IPS-11a (cell line): ENCODE results near the gene WBP2.

Experiments used
- H3K4me3 ChIP-seq: one replicate; pipeline ENCODE4 v1.5.1; 2013; ENCODE audit warnings: low read depth, low read length, control low read depth

WBP2 gene

DNA sequence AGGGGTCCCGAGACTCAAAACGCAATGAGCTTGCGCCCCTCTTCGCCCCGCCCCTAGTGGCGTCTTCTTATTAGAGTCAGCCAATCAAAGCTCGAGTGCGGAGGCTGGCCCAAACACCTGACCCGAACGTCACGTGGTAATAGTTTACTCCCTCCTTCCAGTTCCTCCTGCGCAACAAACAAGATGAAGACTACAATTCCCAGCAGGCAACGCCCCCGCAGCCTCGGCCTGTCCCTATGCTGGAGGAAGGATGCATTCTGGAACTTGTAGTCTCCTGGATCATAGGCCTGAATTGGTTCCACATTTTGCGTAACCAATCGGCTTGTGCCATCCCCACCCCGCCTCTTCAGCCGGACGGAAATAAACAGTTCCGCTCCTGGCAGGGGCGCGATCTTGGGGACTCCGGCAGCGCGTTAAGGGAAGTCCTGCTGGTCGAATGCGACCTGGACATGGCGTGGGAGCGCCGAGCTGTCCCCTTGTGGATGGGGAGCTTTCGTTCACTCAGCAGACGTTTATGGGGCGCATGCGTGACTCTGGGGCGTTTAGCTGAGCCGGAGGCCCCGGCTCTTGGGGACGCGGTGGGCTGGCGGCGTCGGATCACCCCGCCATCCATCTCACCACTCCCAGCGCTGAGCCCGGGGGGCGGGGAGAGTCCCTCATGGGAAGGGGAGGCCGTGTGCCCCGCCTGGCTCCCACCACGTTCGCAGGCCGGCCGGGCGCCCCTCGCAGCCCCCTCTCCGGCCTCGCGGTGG lies at the start of gene WBP2:
Gene WBP2, minus strand, starts transcription at position 26 of the 752 bp plus-strand sequence. CDS start 38 bp downstream, outside the sequence.
- H3K4me3 ChIP-seq: peak within 1 kb of the TSS; percentile 72

DNA sequence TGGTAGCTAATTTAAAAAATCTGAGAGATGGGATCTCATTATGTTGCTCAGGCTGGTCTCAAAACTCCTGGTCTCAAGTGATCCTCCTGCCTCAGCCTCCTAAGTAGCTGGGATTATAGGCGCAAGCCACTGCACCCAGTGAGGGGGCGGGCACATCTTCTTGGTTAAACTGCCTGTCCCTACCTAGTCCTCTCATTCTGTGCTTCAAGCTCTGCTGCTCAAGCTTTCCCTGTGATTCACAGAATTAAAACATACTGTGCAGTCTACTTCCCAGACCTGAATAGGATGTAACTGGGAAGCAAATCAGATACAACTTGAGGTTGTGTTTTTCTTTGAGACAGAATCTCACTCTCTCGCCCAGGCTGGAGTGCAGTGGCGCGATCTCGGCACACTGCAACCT lies 47.3 kb upstream of the WBP2 start:
- no peak overlapping the region for H3K4me3 ChIP-seq

DNA sequence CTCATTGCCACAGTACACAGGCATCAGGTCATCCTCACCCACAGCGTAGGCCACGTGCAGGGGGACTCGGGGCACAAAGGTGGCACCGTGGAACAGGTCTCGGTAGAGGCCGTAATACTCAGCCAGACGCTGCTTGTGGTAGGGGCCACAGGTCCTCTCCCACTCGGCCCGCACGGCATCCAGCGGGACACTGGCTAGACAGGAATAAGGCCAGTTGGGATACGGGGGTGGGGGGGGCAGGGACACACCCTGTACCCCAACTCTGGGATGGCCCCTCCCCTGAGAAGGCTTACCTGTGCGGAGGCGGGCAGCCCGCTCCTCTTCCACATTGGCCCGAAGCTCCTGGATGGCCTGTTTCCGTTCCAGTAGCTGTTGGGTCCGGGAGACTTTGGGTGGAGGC lies 46.6 kb upstream of the WBP2 start:
- no peak overlapping the region for H3K4me3 ChIP-seq

- no peak overlapping the region for H3K4me3 ChIP-seq
These were observed 45.8 kb upstream of the WBP2 start for GRCh38 chr17:75900691-75901533.

GRCh38 chr17:75899767-75900468 lies 44.8 kb upstream of the WBP2 start:
- no peak overlapping the region for H3K4me3 ChIP-seq

GRCh38 chr17:75899353-75899752 lies 44.2 kb upstream of the WBP2 start:
- H3K4me3 ChIP-seq: no peak overlapping the region

- H3K4me3 ChIP-seq: no peak overlapping the region
These were observed 43.7 kb upstream of the WBP2 start for GRCh38 chr17:75898791-75899190.

- H3K4me3 ChIP-seq: no peak overlapping the region
These were observed 42.9 kb upstream of the WBP2 start for GRCh38 chr17:75898065-75898464.

GRCh38 chr17:75897160-75898019 lies 42.3 kb upstream of the WBP2 start:
- peak overlapping the region; percentile 4 for H3K4me3 ChIP-seq

- H3K4me3 ChIP-seq: peak within 1 kb of the TSS; percentile 74
These were observed 41.5 kb upstream of the WBP2 start, which contains the start of gene TRIM65 for GRCh38 chr17:75896415-75897159. TRIM65 (minus strand) TSS chr17:75896951; CDS start chr17:75896937, 14 bp downstream.

DNA sequence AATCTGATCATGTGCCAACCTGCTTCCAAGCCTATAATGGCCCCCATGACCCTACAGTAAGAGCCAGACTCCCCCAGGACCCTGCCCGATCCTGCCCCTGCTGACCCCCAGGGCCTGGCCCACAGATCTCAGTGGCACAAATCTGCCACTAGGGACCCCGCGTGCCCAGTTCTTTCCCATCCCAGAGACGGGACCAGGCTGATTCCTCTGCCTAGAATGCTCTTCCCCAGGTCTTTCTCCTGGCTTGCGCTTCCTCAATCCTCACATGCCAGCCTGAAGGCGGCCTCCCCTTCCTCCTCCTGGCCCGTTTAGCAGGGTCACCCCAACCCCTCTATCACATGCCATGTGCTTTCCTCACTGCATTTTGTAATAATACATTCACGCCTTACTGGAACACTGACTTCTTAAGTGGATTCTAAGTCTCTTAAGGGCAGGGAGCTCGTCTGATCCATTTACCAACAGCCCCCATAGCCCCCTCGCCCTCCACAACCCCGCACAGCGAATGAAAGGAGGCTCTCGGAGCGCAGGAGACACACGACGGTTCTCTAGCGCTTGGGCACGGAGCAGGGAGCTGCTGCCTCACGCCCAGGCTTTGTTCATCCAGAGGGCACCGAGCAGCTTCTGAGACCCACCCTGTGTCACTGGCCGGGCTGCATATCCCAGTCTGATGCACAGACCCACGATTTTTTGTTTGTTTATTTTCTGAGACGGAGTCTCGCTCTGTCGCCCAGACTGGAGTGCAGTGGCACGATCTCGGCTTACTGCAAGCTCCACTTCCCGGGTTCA lies 40.4 kb upstream of the WBP2 start:
- H3K4me3 ChIP-seq: peak overlapping the region; percentile 74

DNA sequence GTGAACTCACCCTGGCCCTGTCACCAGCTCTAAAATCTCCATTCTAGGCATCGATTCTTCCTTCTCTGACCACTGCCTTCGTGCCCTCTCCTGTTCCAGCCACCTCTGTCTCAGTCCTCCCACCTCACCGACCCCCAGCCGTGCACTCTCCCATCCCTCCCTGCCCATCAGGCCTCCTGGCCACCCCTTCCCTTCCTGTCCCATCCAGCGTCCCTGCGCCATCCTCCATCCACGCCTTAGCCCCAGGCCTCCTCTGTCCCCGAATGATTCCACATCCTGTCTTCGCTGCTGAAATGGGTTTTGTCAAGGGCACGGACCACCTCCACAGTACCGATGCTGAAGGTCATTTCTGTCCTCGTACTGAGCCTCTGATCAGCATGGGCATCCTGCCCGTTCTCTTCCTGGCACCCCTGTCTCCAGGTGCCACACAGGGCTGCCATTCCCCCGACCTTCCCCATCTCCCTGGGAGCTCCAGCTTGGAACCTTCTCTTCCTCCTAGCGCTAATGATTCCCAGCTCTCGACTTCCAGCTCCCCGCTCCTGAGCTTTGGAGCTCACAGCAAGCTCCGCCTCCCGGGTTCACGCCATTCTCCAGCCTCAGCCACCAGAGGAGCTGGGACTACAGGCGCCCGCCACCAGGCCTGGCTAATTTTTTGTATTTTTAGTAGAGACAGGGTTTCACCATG lies 39.1 kb upstream of the WBP2 start:
- no peak overlapping the region for H3K4me3 ChIP-seq

- H3K4me3 ChIP-seq: no peak overlapping the region
These were observed 38.3 kb upstream of the WBP2 start for GRCh38 chr17:75893305-75894048.

DNA sequence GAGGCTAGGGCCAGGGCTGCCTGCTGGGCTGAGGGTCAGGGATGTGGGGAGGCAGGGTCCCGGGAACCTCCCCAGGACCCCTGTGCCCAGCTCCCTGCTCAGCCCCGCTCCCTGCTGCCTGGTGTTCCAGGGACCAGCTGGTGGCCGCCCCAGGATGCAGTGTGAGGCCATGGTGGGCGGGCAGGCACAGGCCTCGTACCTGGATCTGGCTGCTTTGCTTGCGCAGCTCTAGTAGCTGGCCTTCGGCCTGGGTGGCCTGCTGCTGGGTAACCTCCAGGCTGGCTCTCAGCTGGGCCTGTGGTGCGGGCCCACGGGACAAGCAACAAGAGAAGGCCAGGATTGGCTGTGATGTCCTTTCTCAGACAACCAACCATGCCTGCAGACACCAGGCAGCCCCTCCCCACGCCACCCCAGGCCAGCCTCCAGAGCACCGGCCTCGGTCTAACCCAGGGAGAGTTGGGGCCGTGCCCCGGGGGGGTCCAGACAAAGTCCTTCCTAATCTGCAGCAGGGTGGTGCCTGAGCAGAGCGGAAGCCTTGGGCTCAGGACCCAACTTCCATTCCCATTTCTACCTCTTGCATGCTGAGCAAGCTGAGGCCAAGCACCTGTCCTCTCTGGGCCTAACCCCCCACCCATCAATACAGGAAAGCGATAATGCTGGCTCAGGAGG lies 37.6 kb upstream of the WBP2 start:
- H3K4me3 ChIP-seq: no peak overlapping the region

DNA sequence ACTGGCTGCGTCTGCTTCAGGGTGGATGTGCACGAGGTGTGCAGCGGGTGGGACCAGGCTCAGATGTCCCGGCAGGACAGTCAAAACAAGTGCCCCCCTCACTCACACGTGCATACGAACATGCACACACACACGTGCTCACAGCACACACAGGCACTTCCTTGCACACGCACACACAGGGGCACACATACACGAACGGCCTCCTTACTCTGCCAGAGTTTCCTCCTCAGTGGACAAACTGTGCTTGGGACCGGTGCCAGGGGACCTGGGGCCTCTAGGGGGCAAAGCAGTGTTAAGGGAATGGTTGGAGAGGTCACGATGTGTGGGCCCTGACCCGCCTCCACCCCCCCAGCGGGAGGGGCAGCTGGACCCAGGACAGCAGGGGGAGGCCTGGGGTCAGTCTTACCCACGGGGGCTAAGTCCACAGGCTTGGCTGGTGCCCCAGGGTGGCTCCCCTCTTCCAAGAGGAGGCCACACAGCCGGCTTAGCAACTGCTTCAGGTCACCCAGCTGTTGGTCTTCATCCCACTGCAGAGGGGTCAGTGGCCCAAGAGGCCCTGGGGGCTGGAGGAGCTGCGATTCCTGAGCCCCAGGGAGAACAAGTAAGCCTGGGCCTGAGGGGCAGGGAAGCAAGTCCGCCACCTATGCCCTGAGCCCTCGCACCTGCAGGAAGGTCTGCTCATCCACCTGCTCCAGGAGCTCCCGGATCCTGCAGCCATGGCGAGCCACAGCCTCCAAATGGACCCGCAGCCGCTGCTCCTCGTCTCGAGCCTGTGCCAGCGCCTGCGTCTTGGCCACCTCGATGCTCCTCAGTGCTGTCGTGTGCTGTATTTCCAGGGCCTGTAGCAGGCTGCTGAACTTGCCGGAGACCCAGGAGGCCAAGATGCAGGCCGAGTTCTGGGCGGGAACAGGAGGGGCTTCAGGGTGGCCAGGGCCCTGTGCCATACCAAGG lies 36.7 kb upstream of the WBP2 start:
- H3K4me3 ChIP-seq: no peak overlapping the region

DNA sequence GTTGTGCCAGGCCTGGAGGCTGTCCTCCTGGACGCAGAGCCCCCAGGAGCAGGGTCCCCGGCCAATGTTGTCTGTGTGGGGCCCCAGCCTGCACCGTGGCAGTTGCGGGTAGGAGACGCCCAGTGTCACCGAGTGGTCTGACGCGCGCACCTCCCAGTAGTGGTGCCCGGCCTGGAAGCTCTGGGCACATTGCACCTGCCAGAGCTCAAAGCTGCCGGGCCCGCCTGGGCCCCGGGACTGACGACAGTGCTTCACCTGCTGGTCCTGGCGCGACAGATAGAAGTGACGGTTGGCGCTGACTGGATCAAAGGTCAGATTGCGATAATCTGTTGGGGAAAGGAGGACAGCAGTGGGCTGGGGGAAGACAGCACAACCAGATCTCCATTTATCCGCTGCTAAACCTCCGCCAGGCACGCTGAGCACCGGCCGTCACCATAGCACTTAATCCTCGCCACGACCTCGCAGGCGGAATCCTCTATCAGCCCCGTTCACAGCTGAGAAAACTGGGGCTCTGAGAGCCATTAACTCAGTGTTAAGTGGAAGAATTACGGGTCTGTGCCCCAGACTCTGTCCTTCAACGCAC lies 36.0 kb upstream of the WBP2 start:
- no peak overlapping the region for H3K4me3 ChIP-seq
